ENCODE data around the gene TMEM222. TPM values are rescaled to one million over a fixed set of nuclear protein-coding genes. Genes with fewer than 3 reads are reported as not detected.

The TMEM222 gene
- total RNA-seq, 1 donor from 2014 or later, result 38.6 TPM

- Mint-ChIP-seq H3K27me3 (no peaks in the 10 kb centered on the region), H3K4me1 (ENCODE audit: unreplicated experiment) (no peaks in the 10 kb centered on the region), H3K9me3 (no peaks in the 10 kb centered on the region), H3K4me3 (no peak overlapping the region), H3K36me3 (peaks cover 13% of the 10 kb centered on the region), H3K27ac (no peak overlapping the region)
- TF ChIP-seq CTCF (conservative IDR thresholded peaks at IDR 0.05), result no peak
- no peak for DNase-seq (ENCODE audit: extremely low spot score, unreplicated experiment)
These were observed 31.4 kb upstream of the TMEM222 start for GRCh38 chr1:27290581-27290980.

- DNase-seq (ENCODE audit: extremely low spot score, unreplicated experiment), result no peak
- Mint-ChIP-seq H3K36me3 (peaks cover 13% of the 10 kb centered on the region), H3K27ac (peak overlapping the region; percentile 36), H3K9me3 (no peaks in the 10 kb centered on the region), H3K4me1 (ENCODE audit: unreplicated experiment) (no peaks in the 10 kb centered on the region), H3K27me3 (no peaks in the 10 kb centered on the region), H3K4me3 (no peak overlapping the region)
- no peak for TF ChIP-seq CTCF (conservative IDR thresholded peaks at IDR 0.05)
These were observed 29.9 kb upstream of the TMEM222 start for GRCh38 chr1:27292106-27292505.

GRCh38 chr1:27293915-27294314 is 28.0 kb upstream of the TMEM222 start:
- H3K4me3 Mint-ChIP-seq, result no peak overlapping the region

GRCh38 chr1:27296773-27297291 is 25.1 kb upstream of the TMEM222 start:
- Mint-ChIP-seq H3K27ac (no peak overlapping the region), H3K4me3 (no peak overlapping the region), H3K4me1 (ENCODE audit: unreplicated experiment) (peaks cover 23% of the 10 kb centered on the region), H3K9me3 (no peaks in the 10 kb centered on the region), H3K36me3 (peaks cover 6% of the 10 kb centered on the region), H3K27me3 (no peaks in the 10 kb centered on the region)
- TF ChIP-seq CTCF (conservative IDR thresholded peaks at IDR 0.05), result peak; percentile 78
- DNase-seq (ENCODE audit: extremely low spot score, unreplicated experiment), result peak; percentile 82

More at GRCh38 chr1:27293915-27294314, 28.0 kb upstream of the TMEM222 start:
- no peaks in the 10 kb centered on the region for H3K9me3 Mint-ChIP-seq
- no peak for DNase-seq (ENCODE audit: extremely low spot score, unreplicated experiment)
- H3K4me1 Mint-ChIP-seq (ENCODE audit: unreplicated experiment), result peaks cover under 1% of the 10 kb centered on the region
- no peaks in the 10 kb centered on the region for H3K27me3 Mint-ChIP-seq
- H3K27ac Mint-ChIP-seq, result no peak overlapping the region
- TF ChIP-seq CTCF (conservative IDR thresholded peaks at IDR 0.05), result no peak
- H3K36me3 Mint-ChIP-seq, result peaks cover 6% of the 10 kb centered on the region

- H3K9me3 Mint-ChIP-seq, result no peaks in the 10 kb centered on the region
- peaks cover 23% of the 10 kb centered on the region for H3K4me1 Mint-ChIP-seq (ENCODE audit: unreplicated experiment)
- no peak overlapping the region for H3K4me3 Mint-ChIP-seq
- peak overlapping the region; percentile 77 for H3K27ac Mint-ChIP-seq
- H3K27me3 Mint-ChIP-seq, result no peaks in the 10 kb centered on the region
- TF ChIP-seq CTCF (conservative IDR thresholded peaks at IDR 0.05), result no peak
- H3K36me3 Mint-ChIP-seq, result peaks cover 6% of the 10 kb centered on the region
- DNase-seq (ENCODE audit: extremely low spot score, unreplicated experiment), result no peak
These were observed 24.1 kb upstream of the TMEM222 start for GRCh38 chr1:27297903-27298302.

All from type B pancreatic cell (in vitro differentiated cells).